Mesenchymal stem cell (in vitro differentiated cells and primary cell): Measurements from ENCODE around the gene DGCR2.
"Not testable (repeated sequence)": the region's sequence is repeated elsewhere in the genome, so short reads cannot be mapped to it uniquely, and the experiment has no call there.

Experiments used
- DNase-seq: peaks from one replicate; pipeline ENCODE4 v3.0.0-alpha.2; 2013
- H2AFZ ChIP-seq: one replicate; pipeline ENCODE4 v1.6.1; 2013; ENCODE audit warnings: low read depth, mild to moderate bottlenecking, control low read depth, inconsistent platforms, low read length, moderate library complexity
- H2AK5ac ChIP-seq: 2 replicates; pipeline ENCODE4 v1.6.1; 2013; ENCODE audit warnings: low read length, moderate library complexity, mild to moderate bottlenecking, inconsistent platforms; ENCODE audit not compliant: severe bottlenecking
- H2BK120ac ChIP-seq: one replicate; pipeline ENCODE4 v1.6.1; 2013; ENCODE audit warnings: low read depth, mild to moderate bottlenecking, inconsistent platforms, low read length, moderate library complexity
- H2BK12ac ChIP-seq, 2 experiments: one replicate each; pipeline ENCODE4 v1.6.1; 2013; ENCODE audit warnings: inconsistent platforms in 2 of 2, low read length in 2 of 2, mild to moderate bottlenecking in 2 of 2, moderate library complexity in 2 of 2, control low read depth in 1 of 2
- H2BK15ac ChIP-seq: one replicate; pipeline ENCODE4 v1.6.1; 2013; ENCODE audit warnings: mild to moderate bottlenecking, low read depth, inconsistent platforms; ENCODE audit not compliant: poor library complexity, severe bottlenecking
- H2BK5ac ChIP-seq: 2 replicates; pipeline ENCODE4 v1.6.1; 2013; ENCODE audit warnings: low read depth, mild to moderate bottlenecking, low read length, control low read depth, inconsistent platforms; ENCODE audit not compliant: poor library complexity, severe bottlenecking
- H3K14ac ChIP-seq, 2 experiments: one replicate each; pipeline ENCODE4 v1.6.1; 2013; ENCODE audit warnings: inconsistent platforms in 2 of 2, low read length in 2 of 2, control low read depth in 1 of 2, mild to moderate bottlenecking in 1 of 2, moderate library complexity in 1 of 2
- H3K18ac ChIP-seq, 2 experiments: one replicate each; pipeline ENCODE4 v1.6.1; 2013; ENCODE audit warnings: inconsistent platforms in 2 of 2, low read length in 2 of 2, control low read depth in 1 of 2, low read depth in 1 of 2, mild to moderate bottlenecking in 1 of 2
- H3K23ac ChIP-seq, 2 experiments: one replicate each; pipeline ENCODE4 v1.6.1; 2013; ENCODE audit warnings: inconsistent platforms in 2 of 2, low read length in 2 of 2, mild to moderate bottlenecking in 2 of 2, moderate library complexity in 2 of 2, control low read depth in 1 of 2
- H3K27ac ChIP-seq: 2 replicates; pipeline ENCODE4 v1.5.1; 2013; ENCODE audit warnings: mild to moderate bottlenecking, moderate library complexity, low read length, control low read depth, inconsistent platforms; ENCODE audit not compliant: poor library complexity, severe bottlenecking
- H3K27me3 ChIP-seq, 2 experiments: 2 replicates each; pipeline versions ENCODE4 v1.6.1 to v1.7.0; 2013; ENCODE audit warnings: low read length in 2 of 2, mild to moderate bottlenecking in 2 of 2, moderate library complexity in 2 of 2, control low read depth in 1 of 2, inconsistent platforms in 1 of 2; ENCODE audit not compliant: control insufficient read depth in 1 of 2, insufficient read depth in 1 of 2
- H3K36me3 ChIP-seq, 2 experiments: 2 replicates each; pipeline versions ENCODE4 v1.6.1 to v1.7.0; 2013; ENCODE audit warnings: low read length in 2 of 2, control low read depth in 1 of 2, inconsistent platforms in 1 of 2, low read depth in 1 of 2, mild to moderate bottlenecking in 1 of 2; ENCODE audit not compliant: insufficient read depth in 2 of 2, control insufficient read depth in 1 of 2
- H3K4ac ChIP-seq, 2 experiments: one replicate each; pipeline ENCODE4 v1.6.1; 2013; ENCODE audit warnings: inconsistent platforms in 2 of 2, low read length in 2 of 2, mild to moderate bottlenecking in 2 of 2, moderate library complexity in 2 of 2, control low read depth in 1 of 2, low read depth in 1 of 2
- H3K4me1 ChIP-seq: 2 replicates; pipeline ENCODE4 v1.6.1; 2013; ENCODE audit warnings: low read depth, low read length, control low read depth; ENCODE audit not compliant: control insufficient read depth, insufficient read depth
- H3K4me2 ChIP-seq: 2 replicates; pipeline ENCODE4 v1.6.1; 2013; ENCODE audit warnings: low read length, mild to moderate bottlenecking, inconsistent platforms; ENCODE audit not compliant: poor library complexity, severe bottlenecking
- H3K4me3 ChIP-seq, 2 experiments: 2 replicates each; pipeline versions ENCODE4 v1.5.1 to v1.7.0; 2013; ENCODE audit warnings: low read length in 2 of 2, mild to moderate bottlenecking in 2 of 2, control low read depth in 1 of 2, low read depth in 1 of 2; ENCODE audit not compliant: insufficient read depth in 1 of 2
- H3K79me1 ChIP-seq: replicated peaks from 2 replicates; pipeline ENCODE4 v1.6.1; 2013; ENCODE audit warnings: mild to moderate bottlenecking, control low read depth, low read length, inconsistent platforms; ENCODE audit not compliant: poor library complexity, severe bottlenecking
- H3K9ac ChIP-seq: 2 replicates; pipeline ENCODE4 v1.7.0; 2013; ENCODE audit warnings: mild to moderate bottlenecking, low read length, moderate library complexity
- H3K9me3 ChIP-seq: 2 replicates; pipeline ENCODE4 v1.7.0; 2013; ENCODE audit warnings: mild to moderate bottlenecking, low read length; ENCODE audit not compliant: control insufficient read depth
- H4K8ac ChIP-seq: one replicate; pipeline ENCODE4 v1.6.1; 2013; ENCODE audit warnings: inconsistent platforms, mild to moderate bottlenecking, low read length, moderate library complexity
- H4K91ac ChIP-seq: one replicate; pipeline ENCODE4 v1.6.1; 2013; ENCODE audit warnings: mild to moderate bottlenecking, low read length, inconsistent platforms
- WGBS: methylation state at CpG from one replicate; pipeline ENCODE4 v1.1.7; 2013; ENCODE audit warnings: mixed read lengths; 5-methylcytosine and 5-hydroxymethylcytosine counted together

DGCR2 gene

DNA sequence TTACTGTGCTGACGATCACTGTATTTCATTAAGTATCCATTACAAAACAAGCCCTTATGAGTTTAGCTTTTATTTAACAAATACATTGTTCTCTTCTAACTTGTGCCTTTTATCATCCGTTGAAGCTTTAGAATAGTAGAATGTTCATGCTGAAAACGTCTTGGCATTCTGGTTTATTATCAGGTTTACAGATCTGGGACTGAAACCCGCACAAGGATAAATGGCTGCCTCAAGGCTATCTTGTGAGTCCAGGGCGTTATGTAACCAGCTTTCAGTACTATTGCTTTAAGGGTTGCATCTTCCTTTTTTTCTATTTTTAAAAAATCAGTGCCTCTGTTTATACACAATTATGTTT is 119.6 kb downstream of the DGCR2 start:
- no peak overlapping the region for H2AK5ac ChIP-seq
- H3K23ac ChIP-seq = no peak overlapping the region
- H2BK12ac ChIP-seq = no peak overlapping the region
- H3K9ac ChIP-seq = no peak overlapping the region
- no peak overlapping the region for H4K8ac ChIP-seq
- no peak overlapping the region for H3K4ac ChIP-seq
- H3K18ac ChIP-seq = no peak overlapping the region
- H3K4me2 ChIP-seq = no peak overlapping the region
- H3K36me3 ChIP-seq = no peaks in the 10 kb centered on the region
- no peaks in the 10 kb centered on the region for H3K4me1 ChIP-seq
- H3K79me1 ChIP-seq = no peaks in the 10 kb centered on the region
- H2BK15ac ChIP-seq = no peak overlapping the region
- no peaks in the 10 kb centered on the region for H3K9me3 ChIP-seq
- no peak overlapping the region for H4K91ac ChIP-seq
- H2AFZ ChIP-seq = no peak overlapping the region
- no peak overlapping the region for H3K14ac ChIP-seq
- 65% methylated on average over 4 of the region's 5 CpGs for WGBS
- no peak overlapping the region for H2BK120ac ChIP-seq
- no peak for DNase-seq
- no peak overlapping the region for H2BK5ac ChIP-seq
- H3K27ac ChIP-seq = no peak overlapping the region
- peaks cover 28 to 72% of the 10 kb centered on the region in 2 experiments for H3K27me3 ChIP-seq
- H3K4me3 ChIP-seq = no peak overlapping the region

DNA sequence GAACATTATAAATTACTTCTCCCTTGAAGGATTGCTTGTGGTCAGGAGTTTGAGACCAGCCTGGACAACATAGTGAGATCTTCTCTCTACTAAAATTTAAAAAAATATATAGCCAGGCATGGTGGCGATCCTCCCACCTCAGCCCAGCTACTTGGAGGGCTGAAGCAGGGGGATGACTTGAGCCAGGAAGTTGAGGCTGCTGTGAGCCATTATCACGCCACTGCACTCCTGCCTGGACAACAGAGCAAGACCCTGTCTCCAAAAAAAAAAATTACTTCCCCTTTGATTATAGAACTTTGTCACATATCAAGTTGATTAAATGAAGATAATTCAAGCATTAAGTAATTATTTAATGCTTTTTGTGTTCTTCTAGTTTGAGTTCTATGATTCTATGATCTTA is 121.0 kb downstream of the DGCR2 start:
- no peak overlapping the region for H4K8ac ChIP-seq
- H3K79me1 ChIP-seq = no peaks in the 10 kb centered on the region
- H3K9ac ChIP-seq = no peak overlapping the region
- no peak overlapping the region for H2AFZ ChIP-seq
- no peak overlapping the region for H2BK5ac ChIP-seq
- peaks cover 39 to 85% of the 10 kb centered on the region in 2 experiments for H3K27me3 ChIP-seq
- H3K36me3 ChIP-seq = no peaks in the 10 kb centered on the region
- DNase-seq = no peak
- H3K4me2 ChIP-seq = no peak overlapping the region
- no peak overlapping the region for H3K4me3 ChIP-seq
- no peak overlapping the region for H4K91ac ChIP-seq
- no peak overlapping the region for H2BK12ac ChIP-seq
- no peaks in the 10 kb centered on the region for H3K4me1 ChIP-seq
- H3K4ac ChIP-seq = no peak overlapping the region
- H3K23ac ChIP-seq = no peak overlapping the region
- H2BK120ac ChIP-seq = no peak overlapping the region
- 62% methylated on average over 2 of the region's 2 CpGs for WGBS
- no peak overlapping the region for H2BK15ac ChIP-seq
- no peak overlapping the region for H3K18ac ChIP-seq
- H3K27ac ChIP-seq = no peak overlapping the region
- no peak overlapping the region for H2AK5ac ChIP-seq
- no peak overlapping the region for H3K14ac ChIP-seq
- H3K9me3 ChIP-seq = no peaks in the 10 kb centered on the region

DNA sequence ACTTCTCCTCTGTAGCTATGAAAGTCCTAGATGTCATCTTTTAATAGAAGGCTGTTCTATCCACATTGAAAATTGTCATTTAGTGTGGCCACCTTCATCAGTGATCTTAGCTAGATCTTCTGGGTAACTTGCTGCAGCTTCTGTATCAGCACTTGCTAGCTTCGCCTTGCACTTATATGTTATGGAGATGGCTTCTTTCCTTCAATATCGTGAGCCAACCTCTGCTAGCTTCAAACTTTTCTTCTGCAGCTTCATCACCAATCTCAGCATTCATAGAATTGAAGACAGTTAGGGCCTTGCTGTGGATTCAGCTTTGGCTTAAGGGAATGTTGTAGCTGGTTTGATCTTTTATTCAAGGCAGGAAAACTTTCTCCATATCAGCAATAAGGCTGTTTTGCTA is 122.1 kb downstream of the DGCR2 start:
- H3K9ac ChIP-seq, H3K14ac ChIP-seq, H3K23ac ChIP-seq, H3K4ac ChIP-seq, H3K4me2 ChIP-seq, H2BK15ac ChIP-seq, H2AK5ac ChIP-seq, H2BK5ac ChIP-seq, H3K18ac ChIP-seq, H3K36me3 ChIP-seq, H3K27ac ChIP-seq, DNase-seq, H3K9me3 ChIP-seq, H4K8ac ChIP-seq, H3K79me1 ChIP-seq, H3K4me1 ChIP-seq, H2AFZ ChIP-seq, H3K4me3 ChIP-seq, H2BK12ac ChIP-seq, H2BK120ac ChIP-seq, H4K91ac ChIP-seq: not testable (repeated sequence)
- WGBS = no CpG with 5 or more reads among the region's 2 CpGs
- peaks cover 45 to 84% of the 10 kb centered on the region in 2 experiments for H3K27me3 ChIP-seq

GRCh38 chr22:18999416-18999815 is 122.8 kb downstream of the DGCR2 start:
- Histone ChIP-seq H2AK5ac (no peak overlapping the region), H2BK120ac (no peak overlapping the region), H3K4me1 (peaks cover 5% of the 10 kb centered on the region), H3K18ac (no peak overlapping the region), H3K79me1 (no peaks in the 10 kb centered on the region), H3K4me2 (no peak overlapping the region), H2AFZ (no peak overlapping the region), H3K4me3 (no peak overlapping the region), H3K23ac (no peak overlapping the region), H2BK12ac (no peak overlapping the region), H3K27ac (no peak overlapping the region), H3K27me3 (peaks cover 42 to 85% of the 10 kb centered on the region in 2 experiments), H3K36me3 (no peaks in the 10 kb centered on the region), H3K9me3 (no peaks in the 10 kb centered on the region), H3K9ac (no peak overlapping the region), H3K14ac (no peak overlapping the region), H3K4ac (no peak overlapping the region), H2BK5ac (no peak overlapping the region), H4K91ac (no peak overlapping the region), H4K8ac (no peak overlapping the region), H2BK15ac (no peak overlapping the region)
- 80% methylated on average over 6 of the region's 6 CpGs for WGBS
- DNase-seq = no peak
